CD4-positive, alpha-beta T cell treated with Interleukin-6 for 4 hours (primary cell): ENCODE results near the gene PHACTR1.
"Not testable (repeated sequence)": the region's sequence is repeated elsewhere in the genome, so short reads cannot be mapped to it uniquely, and the experiment has no call there.

Source experiments
- DNase-seq: peaks from one replicate; pipeline ENCODE4 v3.0.0-alpha.2; 2020; ENCODE audit warnings: mixed read lengths

PHACTR1 gene

DNA sequence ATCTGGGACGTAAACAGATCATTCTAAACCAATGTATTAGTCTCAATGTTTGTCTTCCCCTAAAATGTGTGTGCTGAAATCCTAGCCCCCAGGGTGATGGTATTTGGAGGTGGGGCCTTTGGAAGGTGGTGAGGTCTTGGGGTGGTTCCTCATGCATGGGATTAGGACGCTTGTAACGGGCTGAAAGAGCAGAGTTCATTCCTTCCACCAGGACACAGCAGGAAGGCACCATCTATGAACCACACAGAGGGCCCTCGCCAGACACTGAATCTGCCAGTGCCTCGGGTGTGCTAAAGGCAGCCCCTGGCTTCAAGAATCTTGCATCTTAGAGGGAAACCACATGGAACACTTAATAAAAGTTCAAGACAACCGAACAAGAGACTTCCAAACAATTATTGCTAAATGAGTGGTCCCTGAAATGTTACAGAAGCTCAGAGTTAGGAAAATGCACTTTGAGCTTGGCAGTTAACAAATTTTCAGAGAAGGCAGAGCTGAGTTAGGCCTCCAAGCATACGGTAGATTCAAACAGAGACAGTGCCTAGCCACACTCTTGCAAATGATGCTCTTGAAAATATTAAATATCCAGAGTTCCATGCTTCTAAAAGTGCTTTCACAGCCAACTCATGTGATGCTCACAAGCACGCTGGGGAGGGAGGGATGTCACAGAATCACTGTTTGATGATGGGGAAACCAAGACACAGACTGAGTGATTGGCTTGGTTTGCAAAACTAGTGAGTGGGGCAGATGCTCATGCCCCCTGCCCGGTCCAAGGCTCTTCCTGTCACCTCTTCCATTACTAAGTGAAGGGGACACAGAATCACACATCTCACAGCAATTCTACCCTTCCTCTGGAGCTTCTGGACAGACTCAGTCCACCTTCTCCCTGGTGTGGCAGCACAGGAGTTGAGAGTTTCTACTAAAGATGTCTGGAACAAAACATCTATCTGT is 584.4 kb downstream of the PHACTR1 start:
- no peak for DNase-seq

DNA sequence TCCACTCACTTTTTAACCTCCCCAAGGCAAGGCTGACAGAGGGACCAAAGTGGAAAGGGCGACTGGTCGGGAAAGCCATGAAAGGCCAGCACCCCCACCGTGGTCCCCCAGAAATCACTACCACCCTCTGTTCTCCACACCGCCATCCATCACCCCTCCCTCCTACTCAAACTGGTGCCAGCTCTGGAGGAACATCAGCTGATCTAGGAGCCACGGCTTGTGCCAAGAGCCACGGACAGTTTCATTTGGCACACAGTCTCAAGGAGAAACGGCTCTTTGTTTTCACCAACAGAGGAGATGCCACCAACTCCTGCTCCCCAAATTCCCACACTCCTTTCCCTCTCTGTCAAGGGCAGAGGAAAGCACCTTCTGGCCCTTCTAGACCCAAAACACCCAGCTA is 585.7 kb downstream of the PHACTR1 start:
- no peak for DNase-seq

GRCh38 chr6:13302751-13303667 is 586.4 kb downstream of the PHACTR1 start:
- peak; percentile 35 for DNase-seq

- DNase-seq: peak; percentile 9
Observed at GRCh38 chr6:13303668-13304017, 587.1 kb downstream of the PHACTR1 start.

GRCh38 chr6:13304101-13304500 is 587.5 kb downstream of the PHACTR1 start:
- no peak for DNase-seq

DNA sequence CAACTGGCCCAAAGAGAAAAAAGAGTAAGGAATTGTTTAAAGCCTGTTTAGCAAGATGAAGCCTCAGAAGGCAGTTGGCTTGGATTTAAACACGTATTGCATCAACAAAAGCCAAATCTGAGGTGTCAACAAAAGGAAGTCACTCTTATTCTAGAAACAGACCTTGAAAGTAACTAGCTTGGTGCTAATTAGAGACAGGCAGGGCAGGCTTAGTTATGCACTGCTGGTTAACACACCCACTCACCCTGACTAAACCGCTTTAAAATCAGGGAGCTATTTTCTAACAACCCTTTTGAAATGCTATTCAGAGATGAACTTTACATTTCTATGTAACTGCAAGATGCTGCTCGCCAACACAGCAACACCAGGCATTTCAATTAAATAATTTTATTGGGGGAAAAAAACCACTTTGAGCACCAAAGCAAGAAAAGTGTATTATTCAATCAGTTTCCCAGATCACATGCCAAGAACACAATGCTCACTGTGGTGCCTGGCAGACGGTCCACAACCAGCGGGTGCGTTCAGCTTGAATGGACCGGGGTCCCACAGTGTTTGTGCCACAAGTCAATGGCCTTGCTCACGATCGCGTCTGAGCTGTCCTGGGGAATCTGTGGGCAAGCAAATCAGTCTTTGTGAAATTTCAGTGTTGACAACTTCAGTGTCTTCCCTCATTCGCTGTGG is 588.2 kb downstream of the PHACTR1 start:
- no peak for DNase-seq

- no peak for DNase-seq
Observed at GRCh38 chr6:13305288-13305687, 588.7 kb downstream of the PHACTR1 start.

DNA sequence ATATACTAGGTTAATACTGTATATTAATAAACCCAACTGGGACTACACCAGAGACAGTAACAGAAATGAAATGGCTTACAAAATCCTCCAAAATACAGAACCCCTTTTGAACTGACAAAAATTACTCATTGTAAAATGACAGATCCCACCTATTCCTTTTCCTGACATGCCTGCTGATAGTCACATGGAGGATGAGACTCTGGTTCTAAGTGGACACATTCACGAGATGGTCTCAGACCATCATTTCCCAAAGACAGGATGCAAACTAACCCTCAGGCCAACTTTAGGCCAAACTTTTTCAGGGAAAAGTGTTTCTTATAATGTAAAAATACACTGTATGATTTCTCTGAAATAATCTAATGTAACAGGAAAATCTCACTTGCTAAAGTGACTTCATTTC is 589.2 kb downstream of the PHACTR1 start:
- no peak for DNase-seq

DNA sequence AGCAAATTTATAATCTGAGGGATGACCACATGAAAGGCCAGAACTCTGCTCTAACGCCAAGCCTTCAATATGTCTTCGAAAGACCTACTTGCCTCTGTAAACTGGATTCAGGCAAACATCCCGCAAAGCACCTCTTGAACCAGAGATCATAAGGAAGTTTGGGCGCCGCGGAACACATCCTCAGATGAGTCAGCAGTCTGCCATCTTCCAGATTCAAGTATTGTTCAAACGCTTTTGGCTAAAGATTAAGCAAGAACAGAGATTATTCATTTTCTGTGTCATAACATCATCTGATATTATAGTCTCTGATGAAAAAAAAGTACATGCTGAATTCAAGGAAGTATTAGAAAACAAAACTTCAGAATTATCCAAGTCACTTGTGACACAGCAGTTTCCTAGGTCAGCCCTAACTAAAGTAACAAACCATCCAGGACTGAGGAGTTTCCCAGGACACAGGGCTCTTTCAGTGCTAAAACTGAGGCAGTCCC is 591.0 kb downstream of the PHACTR1 start:
- no peak for DNase-seq

- DNase-seq: no peak
Observed at GRCh38 chr6:13308332-13308731, 591.8 kb downstream of the PHACTR1 start.

GRCh38 chr6:13311155-13311554 is 594.6 kb downstream of the PHACTR1 start:
- no peak for DNase-seq

DNA sequence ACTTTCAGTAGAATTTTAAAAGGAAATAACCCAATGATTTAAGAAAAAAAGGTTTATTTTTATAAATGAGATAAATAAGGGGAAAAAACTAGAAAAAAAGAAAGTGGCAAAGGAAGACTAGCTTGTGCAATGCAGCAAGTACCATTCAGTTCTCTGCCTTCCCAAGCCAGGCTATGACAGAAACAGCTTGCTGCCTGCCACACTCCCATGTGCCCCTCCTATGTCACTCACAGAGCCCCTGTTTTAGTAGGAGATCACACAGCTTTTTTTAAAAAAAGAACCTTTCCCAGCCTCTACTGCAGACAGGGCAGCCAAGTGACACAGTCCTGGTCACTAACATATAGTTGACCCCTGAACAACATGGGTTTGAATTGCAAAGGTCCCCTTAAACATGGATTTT is 598.2 kb downstream of the PHACTR1 start:
- DNase-seq: no peak

DNA sequence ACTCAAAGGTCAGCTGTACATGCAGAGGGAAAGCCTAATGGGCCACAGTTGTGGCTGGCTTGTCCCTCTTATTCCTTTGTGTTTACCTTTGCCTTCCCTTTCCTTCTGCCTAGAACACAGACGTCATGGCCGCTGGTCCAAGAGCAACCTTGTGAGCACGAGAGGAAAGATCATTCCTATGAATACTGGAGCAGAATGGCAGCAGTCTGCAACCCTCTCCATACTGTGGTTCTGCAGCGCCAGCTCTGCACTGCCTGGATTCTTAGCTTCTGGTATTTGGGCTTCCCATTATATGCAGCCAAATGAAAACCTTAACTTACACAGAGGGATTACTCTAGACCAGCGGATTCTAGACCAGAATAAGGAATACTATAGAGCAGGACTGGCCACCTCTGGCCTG is 599.3 kb downstream of the PHACTR1 start:
- no peak for DNase-seq

DNA sequence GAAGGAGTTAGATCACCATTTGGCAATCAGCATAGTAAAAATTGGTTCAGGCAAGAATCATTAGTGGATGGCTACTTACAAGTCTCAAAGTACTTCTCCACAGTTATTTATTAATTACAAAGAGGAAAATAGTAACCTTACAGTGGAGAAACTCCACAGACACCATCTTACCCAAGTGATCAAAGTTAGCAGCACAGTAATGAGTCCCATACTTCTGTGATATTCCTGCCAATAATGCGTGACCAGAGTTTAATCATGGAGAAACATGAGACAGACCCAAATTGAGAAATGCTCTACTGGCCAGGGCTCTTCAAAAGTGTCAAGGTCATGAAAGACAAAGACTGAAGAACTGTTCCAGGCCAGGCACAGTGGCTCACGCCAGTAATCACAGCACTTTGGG is 602.3 kb downstream of the PHACTR1 start:
- DNase-seq: no peak

GRCh38 chr6:13319891-13320564 is 603.5 kb downstream of the PHACTR1 start:
- DNase-seq: no peak

DNA sequence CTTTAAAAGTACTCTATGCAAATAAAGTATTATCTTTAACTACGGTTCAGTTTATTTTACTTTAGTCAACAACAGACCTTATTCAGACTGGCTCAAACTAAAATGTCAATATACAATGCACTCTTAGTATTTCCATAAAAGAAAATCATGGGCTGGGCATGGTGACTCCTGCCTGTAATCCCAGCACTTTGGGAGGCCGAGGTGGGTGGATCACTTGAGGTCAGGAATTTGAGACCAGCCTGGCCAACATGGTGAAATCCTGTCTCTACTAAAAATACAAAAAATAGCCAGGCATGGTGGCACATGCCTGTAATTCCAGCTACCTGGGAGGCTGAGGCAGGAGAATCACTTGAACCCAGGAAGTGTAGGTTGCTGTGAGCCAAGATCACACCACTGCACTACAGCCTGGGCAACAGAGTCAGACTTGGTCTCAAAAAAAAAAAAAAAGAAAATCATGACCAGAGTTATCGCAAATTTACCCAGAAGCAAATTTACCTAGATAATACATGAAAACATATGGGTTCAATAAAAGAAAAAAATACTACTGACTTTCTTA is 609.5 kb downstream of the PHACTR1 start:
- DNase-seq: not testable (repeated sequence)

DNA sequence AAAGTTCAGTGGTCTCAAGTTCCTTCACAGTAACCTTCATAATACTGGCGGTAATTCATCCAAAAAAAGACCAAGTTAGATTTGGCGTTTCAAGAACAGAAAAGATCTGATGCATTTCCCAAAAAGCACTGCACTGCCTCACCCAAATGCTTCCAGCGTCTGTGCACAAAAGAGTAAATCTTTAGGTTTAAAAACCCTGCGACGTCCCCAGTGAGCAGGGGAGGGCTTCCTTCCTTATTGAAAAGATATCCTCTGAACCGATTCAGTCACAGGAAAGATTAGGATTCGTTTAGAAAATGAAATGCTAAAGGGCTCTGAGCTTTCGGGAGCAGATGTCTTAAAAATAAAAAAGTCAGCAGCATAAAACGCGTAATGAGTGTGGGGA is 611.1 kb downstream of the PHACTR1 start:
- peak; percentile 23 for DNase-seq

GRCh38 chr6:13328076-13328874 is 611.7 kb downstream of the PHACTR1 start, which contains the start of gene TBC1D7:
TBC1D7 (minus strand) TSS chr6:13328537; CDS start chr6:13326898, 1,639 bp downstream.
- DNase-seq: peak; percentile 94

DNA sequence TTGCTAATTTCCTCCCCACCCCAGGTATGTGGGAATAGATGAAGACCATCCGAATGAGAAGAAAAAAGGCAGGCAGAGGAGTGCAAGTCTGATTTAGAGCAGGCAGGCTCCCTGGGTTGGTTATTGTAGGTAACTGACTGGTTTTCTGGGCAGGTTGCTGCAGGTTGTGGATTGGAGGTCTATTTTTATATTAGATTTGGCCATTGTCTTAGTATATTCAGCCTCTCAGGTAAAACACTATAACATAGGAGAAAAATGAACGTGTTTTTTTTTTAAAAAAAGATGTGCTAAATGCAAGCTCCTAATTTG is 612.3 kb downstream of the PHACTR1 start:
- DNase-seq: no peak

- no peak for DNase-seq
Observed at GRCh38 chr6:13331516-13332348, 615.2 kb downstream of the PHACTR1 start.
